NB4 (cell line): Measurements from ENCODE around the gene B3GLCT.

Experiments used
- CTCF ChIP-seq: IDR thresholded peaks from one replicate; pipeline ENCODE4 v1.5.1; 2012; ENCODE audit warnings: low read depth, low read length
- MAX ChIP-seq: IDR thresholded peaks from 2 replicates; pipeline ENCODE4 v1.6.1; 2011; ENCODE audit warnings: low read depth, low read length
- MYC ChIP-seq: IDR thresholded peaks from 2 replicates; pipeline ENCODE4 v1.6.1; 2011; ENCODE audit warnings: low read depth, low read length
- POLR2A ChIP-seq: IDR thresholded peaks from 2 replicates; pipeline ENCODE4 v1.6.1; 2011; ENCODE audit warnings: mild to moderate bottlenecking; ENCODE audit not compliant: insufficient read length; ENCODE audit errors: extremely low read depth

GRCh38 chr13:31334547-31334946, 134.8 kb downstream of the B3GLCT start:
- TF ChIP-seq POLR2A (no peak), CTCF (no peak), MAX (no peak), MYC (no peak)
